Adipocyte (in vitro differentiated cells): ENCODE measurements around the gene RGL1.
A peak's percentile ranks its signal among the peaks of the same experiment; 100 is the strongest.

Experiments
- DNase-seq: peaks from one replicate; pipeline ENCODE4 v3.0.0-alpha.2; 2015; ENCODE audit warnings: low read depth
- H3K27me3 ChIP-seq: replicated peaks from 2 replicates; pipeline ENCODE4 v1.7.0; 2013; ENCODE audit warnings: mild to moderate bottlenecking, low read length, moderate library complexity; ENCODE audit not compliant: control insufficient read depth, insufficient read depth
- H3K36me3 ChIP-seq: 2 replicates; pipeline ENCODE4 v1.7.0; 2013; ENCODE audit warnings: low read length, mild to moderate bottlenecking, moderate library complexity; ENCODE audit not compliant: control insufficient read depth, insufficient read depth, severe bottlenecking
- H3K4me1 ChIP-seq: 2 replicates; pipeline ENCODE4 v1.7.0; 2013; ENCODE audit warnings: mild to moderate bottlenecking, low read length, moderate library complexity; ENCODE audit not compliant: control insufficient read depth, insufficient read depth
- H3K4me3 ChIP-seq: 2 replicates; pipeline ENCODE4 v1.7.0; 2013; ENCODE audit warnings: mild to moderate bottlenecking, low read length, moderate library complexity
- H3K9ac ChIP-seq: 2 replicates; pipeline ENCODE4 v1.7.0; 2013; ENCODE audit warnings: mild to moderate bottlenecking, low read length, moderate library complexity
- H3K9me3 ChIP-seq: 2 replicates; pipeline ENCODE4 v1.7.0; 2013; ENCODE audit warnings: mild to moderate bottlenecking, low read length, moderate library complexity; ENCODE audit not compliant: control insufficient read depth

RGL1 gene

DNA sequence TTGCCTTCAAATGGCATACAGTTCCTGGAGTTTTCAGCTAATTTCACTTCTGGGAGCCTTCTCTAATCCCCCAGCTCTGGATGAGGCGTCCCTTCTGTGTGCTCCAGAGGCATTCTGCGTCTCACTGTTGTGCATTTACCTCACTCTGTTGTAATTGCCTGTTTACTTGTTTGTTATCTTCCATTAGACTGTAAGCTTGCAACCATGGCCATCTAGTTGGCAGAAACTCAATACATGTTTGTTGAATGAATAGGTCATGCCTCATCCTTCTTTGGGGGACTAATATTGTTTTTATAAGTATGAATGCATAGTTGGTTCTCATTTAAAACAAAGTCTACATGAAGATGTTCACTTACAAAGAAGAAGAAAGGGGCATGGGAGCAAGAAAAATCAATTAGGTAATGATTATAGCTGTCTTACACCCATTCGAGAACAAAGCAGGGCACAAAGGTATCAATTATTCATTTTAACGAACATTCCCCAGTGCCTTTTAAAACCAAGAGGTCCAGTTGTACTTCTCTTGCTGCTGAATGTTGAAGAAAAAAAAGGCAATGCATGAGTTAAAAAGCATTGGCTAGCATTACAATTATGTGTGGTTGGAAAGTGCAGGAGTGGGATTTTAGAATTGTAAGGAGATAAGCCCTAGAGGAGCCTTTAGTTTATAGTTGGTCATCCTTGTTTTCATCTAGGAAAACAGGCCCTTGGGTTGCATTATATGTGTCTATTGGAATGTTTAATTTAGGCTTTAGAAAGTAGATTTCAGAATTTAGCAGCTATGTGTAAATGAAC is 6.0 kb downstream of the RGL1 start:
- Histone ChIP-seq H3K4me3 (no peak overlapping the region), H3K27me3 (no peaks in the 10 kb centered on the region), H3K4me1 (peaks cover 74% of the 10 kb centered on the region), H3K9ac (no peak overlapping the region), H3K9me3 (no peaks in the 10 kb centered on the region), H3K36me3 (no peaks in the 10 kb centered on the region)
- DNase-seq = no peak

DNA sequence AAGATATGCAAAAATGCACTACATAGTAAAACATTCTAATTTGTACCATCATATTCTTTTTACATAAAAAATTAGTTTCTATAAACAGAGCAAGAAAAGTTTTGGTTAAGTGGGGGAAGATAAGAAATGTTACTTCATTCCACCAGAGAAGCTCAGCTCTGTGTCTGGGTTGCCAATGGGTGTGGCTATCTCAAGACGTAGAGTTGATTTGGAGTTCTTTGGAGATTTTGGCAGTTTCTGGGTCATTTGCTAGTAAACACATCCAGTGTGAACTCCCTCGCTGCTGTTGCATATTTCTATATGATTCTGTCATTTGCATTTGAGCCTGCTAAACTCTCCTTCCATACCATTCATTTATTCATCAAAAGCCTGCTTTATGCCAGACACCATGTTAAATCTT is 7.2 kb downstream of the RGL1 start:
- no peak for DNase-seq
- Histone ChIP-seq H3K9me3 (no peaks in the 10 kb centered on the region), H3K9ac (no peak overlapping the region), H3K36me3 (no peaks in the 10 kb centered on the region), H3K4me3 (no peak overlapping the region), H3K27me3 (no peaks in the 10 kb centered on the region), H3K4me1 (peaks cover 65% of the 10 kb centered on the region)

- no peaks in the 10 kb centered on the region for H3K36me3 ChIP-seq
- no peaks in the 10 kb centered on the region for H3K9me3 ChIP-seq
- H3K27me3 ChIP-seq = no peaks in the 10 kb centered on the region
- peaks cover 64% of the 10 kb centered on the region for H3K4me1 ChIP-seq
- peak overlapping the region; percentile 70 for H3K9ac ChIP-seq
- peak overlapping the region; percentile 61 for H3K4me3 ChIP-seq
- DNase-seq = peak; percentile 76
These were observed 8.0 kb downstream of the RGL1 start for GRCh38 chr1:183812686-183813569.

DNA sequence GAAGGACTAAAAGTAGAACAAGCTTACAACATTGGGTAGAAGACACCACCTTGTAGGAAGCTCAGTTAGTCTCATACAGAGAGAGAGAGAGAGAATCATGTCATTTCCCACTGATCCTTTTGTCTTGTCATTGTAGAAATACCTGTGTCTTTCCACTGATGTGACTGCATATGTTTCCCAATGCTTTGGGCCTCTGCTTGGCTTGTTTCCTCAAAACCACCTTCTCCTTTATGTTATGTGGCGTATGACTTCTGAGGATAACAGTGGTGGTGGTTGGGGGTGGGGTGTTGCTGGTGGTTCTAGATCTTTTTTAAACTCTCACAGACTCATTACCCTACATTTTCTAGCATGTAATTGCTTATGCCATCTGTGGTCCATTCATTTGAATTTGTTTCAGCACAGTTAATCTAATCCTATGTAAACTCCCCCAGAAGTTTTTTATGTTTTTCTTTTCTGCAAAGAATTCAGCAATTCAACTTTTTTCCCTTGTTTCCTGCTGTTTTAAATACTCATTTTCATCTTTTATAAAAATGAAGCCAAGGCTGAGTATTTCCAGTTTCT is 9.3 kb downstream of the RGL1 start:
- no peak overlapping the region for H3K4me3 ChIP-seq
- H3K27me3 ChIP-seq = no peaks in the 10 kb centered on the region
- H3K9me3 ChIP-seq = no peaks in the 10 kb centered on the region
- H3K9ac ChIP-seq = no peak overlapping the region
- H3K36me3 ChIP-seq = no peaks in the 10 kb centered on the region
- no peak for DNase-seq
- peaks cover 58% of the 10 kb centered on the region for H3K4me1 ChIP-seq

GRCh38 chr1:183816110-183816509 is 11.2 kb downstream of the RGL1 start:
- DNase-seq = no peak
- H3K4me3 ChIP-seq = no peak overlapping the region
- H3K9me3 ChIP-seq = no peaks in the 10 kb centered on the region
- H3K27me3 ChIP-seq = no peaks in the 10 kb centered on the region
- no peaks in the 10 kb centered on the region for H3K36me3 ChIP-seq
- peaks cover 47% of the 10 kb centered on the region for H3K4me1 ChIP-seq
- no peak overlapping the region for H3K9ac ChIP-seq

- H3K4me3 ChIP-seq = no peak overlapping the region
- H3K4me1 ChIP-seq = peaks cover 47% of the 10 kb centered on the region
- DNase-seq = peak; percentile 28
- H3K9ac ChIP-seq = no peak overlapping the region
- no peaks in the 10 kb centered on the region for H3K9me3 ChIP-seq
- no peaks in the 10 kb centered on the region for H3K27me3 ChIP-seq
- H3K36me3 ChIP-seq = no peaks in the 10 kb centered on the region
These were observed 12.8 kb downstream of the RGL1 start for GRCh38 chr1:183817576-183818288.

DNA sequence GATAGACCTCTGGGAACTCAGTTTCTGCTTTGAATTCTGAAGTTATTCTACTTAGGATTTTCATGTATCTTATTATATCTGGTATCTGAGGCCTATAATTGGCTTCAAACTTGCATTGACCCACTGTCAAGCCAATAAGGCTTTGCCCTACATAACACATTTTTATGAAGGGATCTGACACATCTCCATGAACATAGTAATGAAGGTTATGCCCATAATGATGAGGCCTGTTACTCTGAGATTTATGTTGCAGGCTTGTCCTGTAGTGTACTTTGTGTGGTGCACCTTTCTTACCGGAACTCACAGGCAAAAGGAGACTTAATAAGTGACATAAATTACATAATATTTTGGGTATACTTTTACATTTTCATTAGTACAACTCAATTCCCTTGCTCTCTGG is 14.1 kb downstream of the RGL1 start:
- H3K4me1 ChIP-seq = peaks cover 37% of the 10 kb centered on the region
- H3K36me3 ChIP-seq = no peaks in the 10 kb centered on the region
- H3K4me3 ChIP-seq = no peak overlapping the region
- no peaks in the 10 kb centered on the region for H3K27me3 ChIP-seq
- DNase-seq = no peak
- no peaks in the 10 kb centered on the region for H3K9me3 ChIP-seq
- H3K9ac ChIP-seq = no peak overlapping the region

GRCh38 chr1:183821309-183821888 is 16.5 kb downstream of the RGL1 start:
- Histone ChIP-seq H3K4me1 (peaks cover 34% of the 10 kb centered on the region), H3K9me3 (no peaks in the 10 kb centered on the region), H3K36me3 (no peaks in the 10 kb centered on the region), H3K9ac (peak overlapping the region; percentile 27), H3K27me3 (no peaks in the 10 kb centered on the region), H3K4me3 (peak overlapping the region; percentile 42)
- no peak for DNase-seq

DNA sequence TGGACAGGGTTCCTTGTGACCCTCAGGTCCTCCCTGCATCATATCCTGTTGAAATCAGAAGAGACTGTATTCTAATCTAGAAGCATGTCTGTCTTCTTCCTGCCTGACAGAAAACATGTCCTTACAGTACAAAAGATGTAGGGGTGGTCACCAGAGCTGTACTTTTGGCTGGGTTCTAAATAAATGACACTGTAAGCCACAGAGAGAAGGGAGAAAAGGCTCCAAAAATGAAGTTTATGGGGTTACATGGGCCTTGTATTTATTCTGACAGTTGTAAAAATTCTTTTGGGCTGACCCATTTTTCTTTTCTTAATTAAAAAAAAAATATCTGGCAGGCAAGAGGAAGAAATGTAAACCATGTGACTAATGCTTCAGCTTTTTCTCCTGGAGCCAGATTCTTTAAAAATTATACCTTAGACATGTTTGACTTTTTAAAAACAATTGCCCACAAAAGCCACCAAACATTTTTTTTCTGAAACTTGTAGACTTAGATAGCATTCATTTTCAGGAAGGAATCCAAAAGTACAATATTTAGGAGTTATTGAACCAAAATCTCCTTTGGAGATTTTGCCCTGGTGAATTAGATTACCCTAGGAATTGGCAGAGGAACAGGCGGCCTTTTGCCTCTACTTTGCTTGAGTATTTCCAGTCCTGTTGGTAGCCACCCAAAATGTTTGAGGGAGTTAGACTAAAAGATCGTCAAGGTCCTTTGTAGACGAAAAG is 17.1 kb downstream of the RGL1 start:
- H3K36me3 ChIP-seq = no peaks in the 10 kb centered on the region

GRCh38 chr1:183824291-183824690 is 19.4 kb downstream of the RGL1 start:
- no peaks in the 10 kb centered on the region for H3K27me3 ChIP-seq
- no peak for DNase-seq
- no peaks in the 10 kb centered on the region for H3K9me3 ChIP-seq
- H3K9ac ChIP-seq = no peak overlapping the region
- peaks cover 35% of the 10 kb centered on the region for H3K4me1 ChIP-seq
- no peaks in the 10 kb centered on the region for H3K36me3 ChIP-seq
- no peak overlapping the region for H3K4me3 ChIP-seq

More for the DNA sequence above, 17.1 kb downstream of the RGL1 start:
- DNase-seq = peak; percentile 78
- Histone ChIP-seq H3K9ac (peak overlapping the region; percentile 75), H3K4me3 (peak overlapping the region; percentile 63), H3K9me3 (no peaks in the 10 kb centered on the region), H3K4me1 (peaks cover 35% of the 10 kb centered on the region), H3K27me3 (no peaks in the 10 kb centered on the region)
